ENCODE measurements around the gene SPRR1A.

The SPRR1A gene

DNA sequence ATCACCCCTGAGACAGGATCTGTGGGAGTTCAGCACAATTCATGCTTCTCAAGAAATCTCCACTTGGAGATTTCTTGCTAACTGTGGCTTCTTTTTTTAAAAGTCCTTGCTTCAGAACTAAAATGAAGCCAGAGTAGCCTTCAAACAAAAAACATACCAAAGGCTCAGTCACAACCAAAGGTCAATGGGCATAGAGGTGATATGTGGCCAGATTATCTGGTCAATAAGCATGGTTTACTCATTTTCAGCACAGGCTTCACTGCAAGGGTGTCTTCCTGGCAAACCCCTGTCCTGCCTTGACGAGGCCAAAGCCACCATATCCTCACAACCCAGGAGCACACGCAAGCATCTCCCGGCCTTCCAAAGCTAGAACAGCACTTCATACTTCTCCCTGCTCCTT is 24.6 kb upstream of the SPRR1A start:
- Histone ChIP-seq H3K36me3 (ENCODE audit: control insufficient read depth in 1 of 2, insufficient read depth in 2 of 2, low read length in 2 of 2) (no peaks in the 10 kb centered on the region), H3K9ac (ENCODE audit: low read depth in 1 of 2, low read length in 2 of 2) (no peak overlapping the region), H3K27ac (ENCODE audit: low read depth, low read length) (no peak overlapping the region), H3K9me3 (ENCODE audit: control insufficient read depth in 1 of 2, low read length in 2 of 2) (no peaks in the 10 kb centered on the region), H3K4me1 (ENCODE audit: control insufficient read depth in 1 of 2, insufficient read depth in 2 of 2, low read length in 2 of 2) (no peaks in the 10 kb centered on the region), H3K4me3 (ENCODE audit: low read depth in 1 of 2, low read length in 2 of 2) (no peak overlapping the region), H3K27me3 (ENCODE audit: control insufficient read depth in 1 of 2, insufficient read depth in 2 of 2, low read length in 2 of 2) (peaks cover 0 to 6% of the 10 kb centered on the region in 2 donors)

DNA sequence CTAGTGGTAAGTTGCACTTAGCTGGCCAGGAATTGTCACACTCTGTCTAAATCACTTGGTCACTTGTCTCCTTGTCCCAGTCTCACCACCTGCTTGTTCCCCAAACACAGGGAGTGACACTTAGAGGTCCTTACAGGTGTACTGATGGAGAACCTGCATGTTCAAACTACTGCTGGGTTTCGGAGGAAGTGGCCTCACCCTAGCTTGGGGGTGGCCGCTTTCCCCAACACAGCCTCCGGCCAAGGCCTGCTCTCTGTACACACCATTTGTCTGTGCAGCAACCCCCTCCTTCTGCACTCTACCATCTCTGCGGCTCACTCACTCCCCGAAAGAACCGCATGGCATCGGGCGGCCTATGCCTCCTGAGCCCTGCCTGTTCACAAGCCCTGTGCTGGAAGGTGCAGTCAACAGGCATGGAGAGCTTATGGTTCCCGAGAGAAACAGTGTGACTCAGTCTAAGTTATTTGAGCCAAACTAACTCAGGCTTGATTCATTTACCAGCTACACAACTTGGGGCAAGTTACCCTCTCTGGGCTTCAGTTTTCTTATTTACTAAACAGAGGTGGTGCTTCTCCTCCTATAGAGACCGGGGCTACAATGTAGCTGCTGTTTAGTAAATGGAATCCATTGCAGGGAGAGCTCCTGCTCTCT is 24.0 kb upstream of the SPRR1A start:
- Histone ChIP-seq H3K9ac (ENCODE audit: low read depth in 1 of 2, low read length in 2 of 2) (no peak overlapping the region), H3K36me3 (ENCODE audit: control insufficient read depth in 1 of 2, insufficient read depth in 2 of 2, low read length in 2 of 2) (no peaks in the 10 kb centered on the region), H3K4me1 (ENCODE audit: control insufficient read depth in 1 of 2, insufficient read depth in 2 of 2, low read length in 2 of 2) (no peaks in the 10 kb centered on the region), H3K9me3 (ENCODE audit: control insufficient read depth in 1 of 2, low read length in 2 of 2) (no peaks in the 10 kb centered on the region), H3K27ac (ENCODE audit: low read depth, low read length) (no peak overlapping the region), H3K27me3 (ENCODE audit: control insufficient read depth in 1 of 2, insufficient read depth in 2 of 2, low read length in 2 of 2) (peaks cover 0 to 8% of the 10 kb centered on the region in 2 donors), H3K4me3 (ENCODE audit: low read depth in 1 of 2, low read length in 2 of 2) (no peak overlapping the region)

DNA sequence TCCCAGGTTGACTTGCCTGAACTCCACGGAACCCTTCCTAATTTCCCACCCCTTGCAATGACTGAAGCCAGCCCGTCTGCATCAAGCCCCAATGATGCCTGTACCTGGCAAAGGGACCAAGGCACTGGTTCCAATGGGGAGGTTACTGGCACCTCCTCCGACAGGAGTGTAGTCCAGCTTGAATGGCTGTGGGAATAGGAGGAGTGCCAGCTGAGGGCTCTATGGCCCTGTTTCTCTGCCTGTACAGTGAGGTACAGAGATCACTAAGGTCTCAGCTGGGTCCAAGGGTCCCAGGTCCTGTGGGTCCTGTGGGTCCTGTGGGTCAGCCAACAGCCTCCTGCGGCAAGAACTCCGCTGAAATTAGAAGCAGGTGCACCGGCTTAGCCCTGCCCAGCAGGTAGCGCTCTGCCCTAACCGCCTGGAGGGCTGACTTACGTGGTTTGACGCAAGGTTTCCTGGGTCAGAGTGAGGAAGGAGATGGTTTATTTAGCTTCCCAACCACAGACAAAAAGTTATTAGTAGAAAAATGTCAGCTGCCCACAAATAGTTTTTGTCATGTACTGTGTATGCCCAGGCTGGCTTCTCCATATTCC is 23.3 kb upstream of the SPRR1A start:
- H3K27ac ChIP-seq (ENCODE audit: low read depth, low read length) = no peak overlapping the region
- no peak overlapping the region for H3K9ac ChIP-seq (ENCODE audit: low read depth in 1 of 2, low read length in 2 of 2)
- no peak overlapping the region for H3K4me3 ChIP-seq (ENCODE audit: low read depth in 1 of 2, low read length in 2 of 2)
- H3K27me3 ChIP-seq (ENCODE audit: control insufficient read depth in 1 of 2, insufficient read depth in 2 of 2, low read length in 2 of 2) = peaks cover 0 to 8% of the 10 kb centered on the region in 2 donors
- no peaks in the 10 kb centered on the region for H3K9me3 ChIP-seq (ENCODE audit: control insufficient read depth in 1 of 2, low read length in 2 of 2)
- no peaks in the 10 kb centered on the region for H3K4me1 ChIP-seq (ENCODE audit: control insufficient read depth in 1 of 2, insufficient read depth in 2 of 2, low read length in 2 of 2)
- no peaks in the 10 kb centered on the region for H3K36me3 ChIP-seq (ENCODE audit: control insufficient read depth in 1 of 2, insufficient read depth in 2 of 2, low read length in 2 of 2)

DNA sequence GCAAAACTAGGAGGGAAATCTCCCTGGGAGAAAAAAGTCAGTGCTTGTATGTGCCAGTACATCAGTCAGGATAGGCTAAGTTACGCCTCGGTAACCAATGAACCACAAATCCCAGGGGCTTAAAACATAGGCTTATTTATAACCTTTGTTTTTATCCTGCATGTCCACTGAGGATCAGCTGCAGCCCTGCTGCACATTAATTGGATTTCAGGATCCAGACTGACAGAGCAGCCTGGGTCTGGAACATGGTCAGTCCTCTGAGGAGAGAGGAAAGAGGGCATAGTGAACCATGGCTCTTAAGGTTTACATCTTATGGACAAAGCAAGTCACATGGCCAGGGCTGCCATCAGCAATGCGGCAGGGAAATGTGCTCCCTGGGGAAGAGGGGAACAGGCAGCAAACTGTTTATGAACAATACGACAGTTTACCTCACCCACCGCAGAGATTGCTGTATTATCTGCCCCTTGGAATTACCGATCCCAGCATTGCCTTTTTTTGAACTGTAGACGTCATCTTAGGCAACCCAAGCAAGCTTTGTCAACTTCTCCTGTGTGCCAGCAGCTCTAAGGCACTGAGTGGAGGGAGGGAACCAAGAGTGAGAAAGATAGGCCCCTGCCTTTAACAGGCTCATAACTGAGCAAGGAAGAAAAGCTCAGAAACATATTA is 22.5 kb upstream of the SPRR1A start:
- H3K4me1 ChIP-seq (ENCODE audit: control insufficient read depth in 1 of 2, insufficient read depth in 2 of 2, low read length in 2 of 2) = no peaks in the 10 kb centered on the region
- no peak overlapping the region for H3K9ac ChIP-seq (ENCODE audit: low read depth in 1 of 2, low read length in 2 of 2)
- no peaks in the 10 kb centered on the region for H3K9me3 ChIP-seq (ENCODE audit: control insufficient read depth in 1 of 2, low read length in 2 of 2)
- no peak overlapping the region for H3K4me3 ChIP-seq (ENCODE audit: low read depth in 1 of 2, low read length in 2 of 2)
- no peak overlapping the region for H3K27ac ChIP-seq (ENCODE audit: low read depth, low read length)
- no peaks in the 10 kb centered on the region for H3K36me3 ChIP-seq (ENCODE audit: control insufficient read depth in 1 of 2, insufficient read depth in 2 of 2, low read length in 2 of 2)
- H3K27me3 ChIP-seq (ENCODE audit: control insufficient read depth in 1 of 2, insufficient read depth in 2 of 2, low read length in 2 of 2) = peaks cover 0 to 8% of the 10 kb centered on the region in 2 donors

DNA sequence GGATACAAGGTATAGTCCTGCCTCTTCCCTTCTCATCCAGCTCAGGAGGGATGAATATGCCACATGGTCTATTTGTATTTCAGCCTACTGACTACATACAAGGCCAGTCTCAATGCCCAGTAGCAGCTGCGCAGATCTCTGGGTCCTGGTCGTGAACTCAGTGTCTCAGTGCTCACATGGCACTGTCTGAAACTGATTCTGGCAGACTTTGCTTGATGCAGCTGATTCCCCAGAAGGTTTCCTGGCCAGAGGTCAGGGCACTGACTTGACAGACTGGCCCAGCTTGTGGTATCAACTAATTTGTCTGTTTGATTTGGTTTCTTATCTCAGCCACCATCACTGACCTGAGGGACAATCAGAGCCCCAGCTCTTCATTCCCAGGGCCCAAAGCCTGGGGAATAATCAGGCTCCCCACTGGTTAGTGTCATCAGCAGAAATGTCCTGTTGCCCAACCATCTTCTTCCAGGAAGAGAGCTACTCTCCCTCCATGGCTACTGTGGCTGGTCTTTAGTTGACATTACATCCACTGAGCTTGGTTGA is 20.9 kb upstream of the SPRR1A start:
- H3K4me1 ChIP-seq (ENCODE audit: control insufficient read depth in 1 of 2, insufficient read depth in 2 of 2, low read length in 2 of 2) = no peaks in the 10 kb centered on the region
- H3K27me3 ChIP-seq (ENCODE audit: control insufficient read depth in 1 of 2, insufficient read depth in 2 of 2, low read length in 2 of 2) = peaks cover 0 to 8% of the 10 kb centered on the region in 2 donors
- no peaks in the 10 kb centered on the region for H3K9me3 ChIP-seq (ENCODE audit: control insufficient read depth in 1 of 2, low read length in 2 of 2)
- no peaks in the 10 kb centered on the region for H3K36me3 ChIP-seq (ENCODE audit: control insufficient read depth in 1 of 2, insufficient read depth in 2 of 2, low read length in 2 of 2)
- no peak overlapping the region for H3K9ac ChIP-seq (ENCODE audit: low read depth in 1 of 2, low read length in 2 of 2)
- H3K27ac ChIP-seq (ENCODE audit: low read depth, low read length) = no peak overlapping the region
- H3K4me3 ChIP-seq (ENCODE audit: low read depth in 1 of 2, low read length in 2 of 2) = no peak overlapping the region

DNA sequence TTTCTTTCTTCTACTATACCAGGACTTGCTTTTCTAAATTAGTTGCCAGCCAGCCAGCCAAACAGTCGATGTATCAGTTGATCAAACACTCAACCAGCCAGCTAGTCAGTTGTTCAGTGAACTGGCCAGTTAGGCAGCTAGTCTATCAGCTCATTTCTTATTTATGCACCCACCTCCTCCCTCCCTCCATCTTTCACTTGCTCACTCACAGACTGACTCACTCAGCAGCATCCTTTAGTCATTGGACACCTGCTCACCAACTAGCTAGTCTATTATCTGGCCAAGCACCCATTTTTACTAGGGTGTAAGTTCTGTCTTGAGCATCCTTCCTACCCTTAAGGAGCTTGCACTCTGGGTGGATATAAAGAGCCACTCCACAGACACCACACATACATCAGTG is 19.3 kb upstream of the SPRR1A start:
- Histone ChIP-seq H3K9me3 (ENCODE audit: control insufficient read depth in 1 of 2, low read length in 2 of 2) (no peaks in the 10 kb centered on the region), H3K9ac (ENCODE audit: low read depth in 1 of 2, low read length in 2 of 2) (no peak overlapping the region), H3K27me3 (ENCODE audit: control insufficient read depth in 1 of 2, insufficient read depth in 2 of 2, low read length in 2 of 2) (peaks cover 0 to 5% of the 10 kb centered on the region in 2 donors), H3K4me3 (ENCODE audit: low read depth in 1 of 2, low read length in 2 of 2) (no peak overlapping the region), H3K4me1 (ENCODE audit: control insufficient read depth in 1 of 2, insufficient read depth in 2 of 2, low read length in 2 of 2) (no peaks in the 10 kb centered on the region), H3K36me3 (ENCODE audit: control insufficient read depth in 1 of 2, insufficient read depth in 2 of 2, low read length in 2 of 2) (no peaks in the 10 kb centered on the region), H3K27ac (ENCODE audit: low read depth, low read length) (no peak overlapping the region)

DNA sequence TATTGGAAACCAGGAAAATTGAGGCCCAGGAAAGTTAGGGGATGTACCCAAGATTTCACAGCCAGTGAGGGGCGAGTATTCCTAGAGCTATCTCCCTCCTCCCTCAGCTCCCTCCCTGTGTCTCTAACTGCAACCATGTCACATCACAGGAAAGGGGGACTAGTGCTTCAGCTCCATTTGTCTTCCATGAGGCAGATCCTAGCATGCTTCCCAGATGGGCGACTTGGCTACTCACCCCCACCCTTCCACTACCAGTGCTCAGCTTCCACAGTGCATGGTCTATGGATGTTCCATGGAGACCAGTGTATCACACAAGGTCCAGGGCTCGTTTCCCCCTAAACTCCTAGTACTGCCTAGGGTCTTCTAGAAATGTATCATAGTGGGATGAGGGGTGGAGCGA is 18.0 kb upstream of the SPRR1A start:
- no peaks in the 10 kb centered on the region for H3K4me1 ChIP-seq (ENCODE audit: control insufficient read depth in 1 of 2, insufficient read depth in 2 of 2, low read length in 2 of 2)
- H3K9me3 ChIP-seq (ENCODE audit: control insufficient read depth in 1 of 2, low read length in 2 of 2) = no peaks in the 10 kb centered on the region
- H3K27ac ChIP-seq (ENCODE audit: low read depth, low read length) = no peak overlapping the region
- H3K9ac ChIP-seq (ENCODE audit: low read depth in 1 of 2, low read length in 2 of 2) = no peak overlapping the region
- no peaks in the 10 kb centered on the region for H3K36me3 ChIP-seq (ENCODE audit: control insufficient read depth in 1 of 2, insufficient read depth in 2 of 2, low read length in 2 of 2)
- H3K27me3 ChIP-seq (ENCODE audit: control insufficient read depth in 1 of 2, insufficient read depth in 2 of 2, low read length in 2 of 2) = peaks cover 0 to 2% of the 10 kb centered on the region in 2 donors
- no peak overlapping the region for H3K4me3 ChIP-seq (ENCODE audit: low read depth in 1 of 2, low read length in 2 of 2)

DNA sequence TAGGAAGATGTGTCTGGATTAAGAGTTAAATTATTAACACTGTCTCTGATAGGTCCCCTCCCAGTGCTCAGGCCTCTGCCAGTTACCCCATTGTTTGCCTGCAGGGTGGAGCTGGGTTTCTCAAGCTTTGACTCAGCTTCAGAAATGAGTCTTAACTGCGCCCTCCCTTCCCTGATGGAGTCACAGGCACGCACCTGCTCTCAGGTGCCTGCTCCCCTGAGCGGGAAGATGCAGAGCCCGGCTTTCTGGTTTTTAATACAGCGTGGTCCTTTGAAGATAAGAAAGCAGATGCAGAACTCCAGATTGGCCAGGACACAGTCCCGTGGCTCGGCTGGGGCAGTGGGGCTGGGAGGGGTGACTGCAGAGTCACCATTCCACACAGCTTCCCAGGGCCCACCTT is 16.7 kb upstream of the SPRR1A start:
- Histone ChIP-seq H3K4me1 (ENCODE audit: control insufficient read depth in 1 of 2, insufficient read depth in 2 of 2, low read length in 2 of 2) (no peaks in the 10 kb centered on the region), H3K36me3 (ENCODE audit: control insufficient read depth in 1 of 2, insufficient read depth in 2 of 2, low read length in 2 of 2) (no peaks in the 10 kb centered on the region), H3K9me3 (ENCODE audit: control insufficient read depth in 1 of 2, low read length in 2 of 2) (no peaks in the 10 kb centered on the region), H3K27ac (ENCODE audit: low read depth, low read length) (no peak overlapping the region), H3K9ac (ENCODE audit: low read depth in 1 of 2, low read length in 2 of 2) (no peak overlapping the region), H3K4me3 (ENCODE audit: low read depth in 1 of 2, low read length in 2 of 2) (no peak overlapping the region), H3K27me3 (ENCODE audit: control insufficient read depth in 1 of 2, insufficient read depth in 2 of 2, low read length in 2 of 2) (peaks cover 0 to 2% of the 10 kb centered on the region in 2 donors)

DNA sequence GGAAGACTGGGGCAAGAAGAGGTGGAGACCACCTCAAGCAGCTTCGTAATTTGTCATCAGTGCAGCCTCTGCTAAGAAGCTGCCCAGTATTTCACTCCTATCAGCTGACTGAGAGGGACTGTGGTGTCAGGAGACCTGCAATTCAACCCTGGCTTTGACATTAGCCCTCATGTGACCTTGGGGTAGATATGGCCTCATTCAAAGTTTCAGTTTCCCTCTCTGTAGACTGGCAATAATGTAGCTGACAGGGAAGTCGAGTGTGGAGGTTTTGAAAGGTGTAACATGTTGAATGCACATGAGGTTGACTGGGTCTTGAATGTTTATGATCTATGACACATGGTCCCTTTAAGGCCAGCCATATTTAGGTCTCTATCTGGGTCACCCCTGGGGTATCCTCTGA is 15.6 kb upstream of the SPRR1A start:
- Histone ChIP-seq H3K4me3 (ENCODE audit: low read depth in 1 of 2, low read length in 2 of 2) (no peak overlapping the region), H3K9me3 (ENCODE audit: control insufficient read depth in 1 of 2, low read length in 2 of 2) (no peaks in the 10 kb centered on the region), H3K36me3 (ENCODE audit: control insufficient read depth in 1 of 2, insufficient read depth in 2 of 2, low read length in 2 of 2) (no peaks in the 10 kb centered on the region), H3K27me3 (ENCODE audit: control insufficient read depth in 1 of 2, insufficient read depth in 2 of 2, low read length in 2 of 2) (peaks cover 0 to 2% of the 10 kb centered on the region in 2 donors), H3K9ac (ENCODE audit: low read depth in 1 of 2, low read length in 2 of 2) (no peak overlapping the region), H3K27ac (ENCODE audit: low read depth, low read length) (no peak overlapping the region), H3K4me1 (ENCODE audit: control insufficient read depth in 1 of 2, insufficient read depth in 2 of 2, low read length in 2 of 2) (no peaks in the 10 kb centered on the region)

DNA sequence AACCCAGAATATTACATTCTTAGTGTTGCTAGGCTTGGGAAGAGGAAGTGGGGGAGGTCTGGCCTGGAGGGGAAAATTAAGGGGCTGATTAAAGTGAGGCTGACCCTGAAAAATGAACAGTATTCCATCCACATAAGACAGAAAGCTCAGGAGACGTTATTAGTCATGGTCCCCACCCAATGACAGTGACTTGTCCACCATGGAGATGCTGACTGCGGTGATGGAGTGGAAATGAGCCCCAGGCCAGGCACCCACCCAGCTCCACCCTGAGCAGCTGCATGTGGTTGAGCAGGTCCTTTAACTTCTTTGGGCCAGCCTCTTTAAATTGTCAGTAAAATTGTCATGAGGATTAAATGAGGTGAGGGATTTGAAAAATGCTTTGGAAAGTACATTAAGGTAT is 14.8 kb upstream of the SPRR1A start:
- Histone ChIP-seq H3K9ac (ENCODE audit: low read depth in 1 of 2, low read length in 2 of 2) (no peak overlapping the region), H3K36me3 (ENCODE audit: control insufficient read depth in 1 of 2, insufficient read depth in 2 of 2, low read length in 2 of 2) (no peaks in the 10 kb centered on the region), H3K27ac (ENCODE audit: low read depth, low read length) (no peak overlapping the region), H3K4me3 (ENCODE audit: low read depth in 1 of 2, low read length in 2 of 2) (no peak overlapping the region), H3K27me3 (ENCODE audit: control insufficient read depth in 1 of 2, insufficient read depth in 2 of 2, low read length in 2 of 2) (peaks cover 0 to 2% of the 10 kb centered on the region in 2 donors), H3K4me1 (ENCODE audit: control insufficient read depth in 1 of 2, insufficient read depth in 2 of 2, low read length in 2 of 2) (no peaks in the 10 kb centered on the region), H3K9me3 (ENCODE audit: control insufficient read depth in 1 of 2, low read length in 2 of 2) (no peaks in the 10 kb centered on the region)

Data from duodenal mucosa (tissue), 2 donors.